Spleen (tissue), 11 donors: ENCODE data around the gene PXMP2. TPM values are rescaled to one million over a fixed set of nuclear protein-coding genes. Genes with fewer than 3 reads are reported as not detected.

Experiments used
- DNase-seq: peaks from one replicate; pipeline ENCODE4 v3.0.0-alpha.2; 2020
- H3K27ac ChIP-seq, 8 donors: fragments of 200-600 bp; sonication (generic) in 7 of 8; 1 replicate in 4 of 8; 2 replicates in 4 of 8; pipeline versions ENCODE4 v1.5.0 to v1.8.0; 2016 to 2021; ENCODE audit warnings: inconsistent platforms in 4 of 8, mild to moderate bottlenecking in 4 of 8, moderate library complexity in 1 of 8
- H3K27me3 ChIP-seq, 7 donors: fragments of 200-600 bp; sonication (generic) in 6 of 7; replicated peaks in 1 of 7; 1 replicate in 4 of 7; 2 replicates in 3 of 7; pipeline versions ENCODE4 v1.5.0 to v1.8.0; 2016 to 2021; ENCODE audit warnings: inconsistent platforms in 3 of 7, mild to moderate bottlenecking in 1 of 7
- H3K36me3 ChIP-seq, 6 donors: fragments of 200-600 bp; sonication (generic) in 5 of 6; 1 replicate in 4 of 6; 2 replicates in 2 of 6; pipeline versions ENCODE4 v1.5.0 to v1.8.0; 2016 to 2021; ENCODE audit warnings: inconsistent platforms in 2 of 6
- H3K4me1 ChIP-seq, 6 donors: fragments of 200-600 bp; sonication (generic) in 5 of 6; 1 replicate in 3 of 6; 2 replicates in 3 of 6; pipeline versions ENCODE4 v1.5.0 to v1.8.0; 2016 to 2021; ENCODE audit warnings: inconsistent platforms in 3 of 6
- H3K4me3 ChIP-seq, 8 donors: fragments of 200-600 bp; sonication (generic) in 7 of 8; 1 replicate in 4 of 8; 2 replicates in 4 of 8; pipeline versions ENCODE4 v1.5.0 to v1.8.0; 2016 to 2021; ENCODE audit warnings: inconsistent platforms in 4 of 8, mild to moderate bottlenecking in 4 of 8, moderate library complexity in 2 of 8
- H3K9me3 ChIP-seq, 8 donors: fragments of 200-600 bp; sonication (generic) in 7 of 8; 1 replicate in 4 of 8; 2 replicates in 4 of 8; pipeline versions ENCODE4 v1.5.0 to v1.8.0; 2016 to 2021; ENCODE audit warnings: inconsistent platforms in 4 of 8
- POLR2A ChIP-seq, 3 donors: fragments of 450-650 bp; IDR thresholded peaks; one replicate each; pipeline ENCODE4 v1.5.1; 2017; ENCODE audit warnings: antibody characterized with exemption in 3 of 3, mild to moderate bottlenecking in 1 of 3
- POLR2AphosphoS5 ChIP-seq, 3 donors: sonication (generic); formaldehyde crosslinking; IDR thresholded peaks; one replicate each; pipeline ENCODE4 v1.5.1; 2017; ENCODE audit warnings: antibody characterized with exemption in 3 of 3
- WGBS, 5 donors: extraction: QIAGEN DNeasy Blood & Tissue Kit in 3 of 5; methylation state at CpG; one replicate each; pipeline versions ENCODE4 v1.1.5 to v1.1.7; 2013 to 2018; 5-methylcytosine and 5-hydroxymethylcytosine counted together
- intact Hi-C: fragments of 100-400 bp; cut with DNase I; formaldehyde crosslinking; loops from one replicate; pipeline ENCODE4 v1.15.0; 2023; ENCODE audit warnings: low total_unique reads
- polyA plus RNA-seq, 3 donors: library from polyadenylated mRNA; stranded (reverse); fragments of 200-250 nt; gene quantifications; one replicate each; pipeline ENCODE4 v1.2.1, GENCODE V29; 2013
- total RNA-seq, 7 donors: library from RNA; depleted of rRNA in 3 of 7; stranded (reverse); fragments of >200 nt in 3 of 7; fragmentation: NEBNext Ultra II Directional in 4 of 7; extraction: Animal tissue kit (Norgen Biotek cat#: 25700) in 4 of 7; gene quantifications; one replicate each; pipeline versions ENCODE4 v1.1.0 to v1.2.1, GENCODE V29; 2016 to 2021
- TF ChIP-seq, protein P1 (sequence below), 11 experiments: fragments of 200-600 bp in 7 of 11; fragments of 450-650 bp in 4 of 11; sonication (generic) in 4 of 11; IDR thresholded peaks in 8 of 11; conservative IDR thresholded peaks in 3 of 11; 1 replicate in 7 of 11; 2 replicates in 4 of 11; pipeline versions ENCODE4 v1.4.0 to v1.8.0; 2016 to 2021; ENCODE audit warnings: antibody characterized with exemption in 11 of 11, inconsistent platforms in 4 of 11, mild to moderate bottlenecking in 1 of 11
- donor health status: healthy with polysubstance abuse.
- donor health status: DM: no; HTN: no; CAD: no; lungs with moderate emphysema.
- donor health status: DM: no; HTN: no; CAD: no.
- donor health status: Bipolar disorder and iron deficiency.
- donor health status: healthy.
- donor health status: DM: no; HTN: no; CAD: no.
- donor health status: DM: yes; HTN: yes; CAD: no.

PXMP2 gene
- total and polyA plus RNA-seq, 10 donors = 3.3 to 19.6 (median 9.7) TPM

DNA sequence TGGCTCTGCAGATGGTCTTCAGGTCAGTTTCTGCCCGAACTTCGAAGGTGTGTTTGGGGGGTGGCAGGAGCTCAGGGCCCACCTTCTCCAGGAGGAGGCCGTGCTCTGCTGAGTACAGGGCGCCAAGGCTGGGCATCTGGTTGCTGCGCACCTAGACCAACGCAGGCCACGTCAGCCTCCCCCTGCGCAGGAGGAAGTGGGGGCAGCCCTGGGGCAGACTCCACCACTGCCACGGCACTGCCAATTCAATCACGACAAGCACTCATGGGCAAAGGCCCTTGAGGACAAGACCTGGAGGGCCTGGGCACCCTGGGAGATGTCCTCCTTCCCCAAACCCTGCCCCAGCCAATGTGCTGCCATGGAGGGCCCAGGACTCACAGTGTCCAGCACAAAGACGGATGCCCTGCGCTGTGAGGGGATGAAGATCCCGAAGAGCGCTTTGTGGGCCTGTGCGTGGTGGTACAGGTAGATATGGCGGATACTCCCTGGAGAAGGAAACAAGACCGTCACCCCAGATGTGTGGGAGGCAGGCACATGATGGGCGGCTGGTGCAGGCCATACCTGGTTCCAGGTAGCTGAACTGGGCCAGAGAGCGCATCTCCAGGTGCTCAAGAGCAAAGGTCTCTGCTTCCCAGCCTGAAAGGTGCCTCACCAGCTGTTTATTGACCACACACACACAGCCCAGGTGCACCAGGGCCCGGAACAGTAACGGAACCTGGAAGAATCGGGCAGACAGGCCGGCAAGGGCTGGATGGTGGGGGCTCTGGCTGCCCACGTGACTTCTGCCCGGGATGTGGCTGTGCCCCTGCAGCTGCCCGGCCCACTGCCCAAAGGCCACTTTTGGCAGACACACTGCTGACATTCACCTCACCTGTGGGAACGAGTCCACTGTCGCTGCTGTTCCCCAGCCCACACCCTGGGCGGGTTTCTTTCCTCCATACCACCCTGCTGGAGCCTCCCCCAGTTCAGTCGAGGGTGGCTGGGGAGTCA, 44.2 kb upstream of the PXMP2 start:
- 94 to 97% (median 95%) methylated on average over 15 to 30 of the region's 30 CpGs for WGBS, 5 donors
- Histone ChIP-seq H3K27ac (no peak overlapping the region), H3K36me3 (peaks cover 0 to 96% (median 56%) of the 10 kb centered on the region in 6 donors), H3K27me3 (no peaks in the 10 kb centered on the region), H3K4me3 (no peak overlapping the region), H3K4me1 (peaks cover 0 to 5% (median 0%) of the 10 kb centered on the region in 6 donors), H3K9me3 (no peaks in the 10 kb centered on the region)
- DNase-seq = peak; percentile 70
- intact Hi-C loops = no loop called here
- TF ChIP-seq, protein P1, sequence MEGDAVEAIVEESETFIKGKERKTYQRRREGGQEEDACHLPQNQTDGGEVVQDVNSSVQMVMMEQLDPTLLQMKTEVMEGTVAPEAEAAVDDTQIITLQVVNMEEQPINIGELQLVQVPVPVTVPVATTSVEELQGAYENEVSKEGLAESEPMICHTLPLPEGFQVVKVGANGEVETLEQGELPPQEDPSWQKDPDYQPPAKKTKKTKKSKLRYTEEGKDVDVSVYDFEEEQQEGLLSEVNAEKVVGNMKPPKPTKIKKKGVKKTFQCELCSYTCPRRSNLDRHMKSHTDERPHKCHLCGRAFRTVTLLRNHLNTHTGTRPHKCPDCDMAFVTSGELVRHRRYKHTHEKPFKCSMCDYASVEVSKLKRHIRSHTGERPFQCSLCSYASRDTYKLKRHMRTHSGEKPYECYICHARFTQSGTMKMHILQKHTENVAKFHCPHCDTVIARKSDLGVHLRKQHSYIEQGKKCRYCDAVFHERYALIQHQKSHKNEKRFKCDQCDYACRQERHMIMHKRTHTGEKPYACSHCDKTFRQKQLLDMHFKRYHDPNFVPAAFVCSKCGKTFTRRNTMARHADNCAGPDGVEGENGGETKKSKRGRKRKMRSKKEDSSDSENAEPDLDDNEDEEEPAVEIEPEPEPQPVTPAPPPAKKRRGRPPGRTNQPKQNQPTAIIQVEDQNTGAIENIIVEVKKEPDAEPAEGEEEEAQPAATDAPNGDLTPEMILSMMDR (IDR thresholded peaks at IDR 0.05 in 8 of 11, conservative IDR thresholded peaks at IDR 0.05 in 3 of 11) = no peak
- TF ChIP-seq POLR2AphosphoS5 (IDR thresholded peaks at IDR 0.05) = no peak
- TF ChIP-seq POLR2A (IDR thresholded peaks at IDR 0.05) = no peak

DNA sequence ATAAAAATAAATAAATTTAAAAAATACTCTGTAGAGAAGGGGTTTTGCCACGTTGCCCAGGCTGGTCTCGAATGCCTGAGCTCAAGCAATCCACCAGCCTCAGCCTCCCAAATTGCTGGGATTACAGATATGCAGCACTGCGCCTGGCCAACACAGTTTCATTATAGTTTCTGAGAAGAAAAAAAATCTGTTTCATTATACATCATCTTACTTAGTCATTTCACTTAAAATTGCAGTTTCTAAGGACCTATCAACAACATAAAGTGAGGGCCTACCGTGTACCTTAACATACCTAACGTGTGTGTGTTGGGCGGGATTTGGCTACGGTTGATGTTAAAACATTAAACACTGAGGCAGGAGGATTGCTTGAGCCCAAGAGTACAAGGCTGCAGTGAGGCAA, 40.5 kb upstream of the PXMP2 start:
- TF ChIP-seq POLR2AphosphoS5 (IDR thresholded peaks at IDR 0.05) = no peak
- 86 to 90% (median 89%) methylated on average over 7 of the region's 7 CpGs for WGBS, 5 donors
- peaks cover 0 to 96% (median 56%) of the 10 kb centered on the region in 6 donors for H3K36me3 ChIP-seq

DNA sequence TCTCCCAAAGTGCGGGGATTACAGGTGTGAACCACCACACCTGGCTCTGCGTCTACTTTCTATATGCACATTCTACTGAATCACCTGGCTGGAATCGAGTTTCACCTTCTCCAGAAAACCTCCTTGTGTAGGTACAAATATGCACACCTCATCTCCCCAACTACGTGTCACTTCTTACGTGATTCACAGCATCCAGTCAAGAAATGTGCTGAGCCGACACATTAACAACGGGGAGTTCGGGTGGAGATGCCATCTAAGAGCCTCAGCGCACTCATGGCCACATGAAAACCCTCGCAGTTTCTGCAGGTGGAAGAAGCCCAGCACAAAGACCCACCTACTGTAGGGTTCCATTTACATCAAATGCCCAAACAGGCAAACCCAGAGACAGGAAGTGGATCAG, 39.5 kb upstream of the PXMP2 start:
- Histone ChIP-seq H3K36me3 (peaks cover 0 to 96% (median 51%) of the 10 kb centered on the region in 6 donors), H3K4me1 (no peaks in the 10 kb centered on the region), H3K27me3 (no peaks in the 10 kb centered on the region), H3K27ac (no peak overlapping the region), H3K4me3 (no peak overlapping the region), H3K9me3 (no peaks in the 10 kb centered on the region)
- TF ChIP-seq POLR2AphosphoS5 (IDR thresholded peaks at IDR 0.05) (no peak), POLR2A (IDR thresholded peaks at IDR 0.05) (no peak)
- TF ChIP-seq, protein P1 (IDR thresholded peaks at IDR 0.05 in 8 of 11, conservative IDR thresholded peaks at IDR 0.05 in 3 of 11) = no peak
- WGBS, 5 donors = 90 to 96% (median 95%) methylated on average over 10 of the region's 10 CpGs
- DNase-seq = peak; percentile 12
- intact Hi-C loops = no loop called here

More for the DNA sequence above, 40.5 kb upstream of the PXMP2 start:
- H3K9me3 ChIP-seq = no peaks in the 10 kb centered on the region
- no peaks in the 10 kb centered on the region for H3K27me3 ChIP-seq
- H3K4me3 ChIP-seq = no peak overlapping the region
- intact Hi-C loops = no loop called here
- H3K27ac ChIP-seq = no peak overlapping the region
- DNase-seq = peak; percentile 9
- no peaks in the 10 kb centered on the region for H3K4me1 ChIP-seq

DNA sequence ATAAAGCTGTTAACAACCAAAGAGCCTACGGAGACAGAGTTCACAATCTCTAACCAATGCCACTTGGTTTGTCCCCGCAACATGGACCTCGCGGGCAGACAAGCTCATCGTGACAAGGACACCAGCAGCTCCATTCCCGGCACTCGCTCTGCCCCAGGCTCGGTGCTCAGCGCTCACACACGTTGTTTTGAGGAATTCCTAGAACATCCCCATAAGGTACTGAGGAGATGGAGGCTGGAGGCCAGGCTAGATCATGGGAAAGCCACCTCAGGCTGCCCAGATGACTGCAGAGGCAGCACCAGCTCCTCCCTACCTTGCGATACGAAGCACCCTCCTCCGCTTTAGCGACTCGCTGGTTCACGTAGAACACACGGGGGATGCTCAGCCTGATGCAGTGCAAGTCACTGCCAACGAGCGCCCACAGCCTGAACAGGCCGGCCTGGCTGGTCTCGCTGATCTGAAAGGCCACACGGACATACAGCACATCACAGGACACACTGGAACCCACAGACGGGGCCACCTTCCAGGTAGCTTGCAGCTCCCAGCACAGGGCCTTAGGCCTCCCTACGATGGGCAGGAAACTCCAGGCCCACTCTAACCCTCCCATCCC, 38.7 kb upstream of the PXMP2 start:
- 95% methylated on average over 23 to 24 of the region's 24 CpGs for WGBS, 5 donors
- H3K4me3 ChIP-seq = no peak overlapping the region
- peak in 1 of 3 donors; percentile 15 for TF ChIP-seq POLR2AphosphoS5 (IDR thresholded peaks at IDR 0.05)
- TF ChIP-seq, protein P1 (IDR thresholded peaks at IDR 0.05 in 8 of 11, conservative IDR thresholded peaks at IDR 0.05 in 3 of 11) = no peak
- TF ChIP-seq POLR2A (IDR thresholded peaks at IDR 0.05) = no peak
- peaks cover 0 to 96% (median 49%) of the 10 kb centered on the region in 6 donors for H3K36me3 ChIP-seq
- H3K4me1 ChIP-seq = no peaks in the 10 kb centered on the region
- H3K9me3 ChIP-seq = no peaks in the 10 kb centered on the region
- peak; percentile 45 for DNase-seq
- H3K27ac ChIP-seq = no peak overlapping the region
- H3K27me3 ChIP-seq = no peaks in the 10 kb centered on the region
- intact Hi-C loops = no loop called here
